OCI-LY3 (cell line): ENCODE measurements around the gene CYFIP2.

Source experiments
- CTCF ChIP-seq: fragments of 200-600, 300-600 bp; sonication (generic); IDR thresholded peaks from 2 replicates; pipeline ENCODE4 v1.5.1; 2014; ENCODE audit warnings: antibody characterized with exemption, low read length, low read depth
- EZH2phosphoT487 ChIP-seq: fragments of 200-600 bp; shearing (Covaris generic); IDR thresholded peaks from 2 replicates; pipeline ENCODE4 v1.6.1; 2018; ENCODE audit warnings: antibody characterized with exemption, mixed run types, low read depth

GRCh38 chr5:157357823-157358222 is 91.9 kb downstream of the CYFIP2 start:
- TF ChIP-seq CTCF (no peak), EZH2phosphoT487 (no peak)
